Measurements from ENCODE around the gene TMOD1. TPM values are rescaled to one million over a fixed set of nuclear protein-coding genes. Genes with fewer than 3 reads are reported as not detected.

Gene TMOD1
- total and polyA plus RNA-seq, 10 of the 15 experiments (the other 5 are each of a cell fraction or from before 2014, with no cell fraction given): 4.0 to 44.1 (median 15.4) TPM

- BruUV-seq (replicated peaks): no TSS peak
- in situ Hi-C loops (cut with MboI): no loop called here
- POLR2A ChIA-PET: no interaction called here
- intact Hi-C loops (cut with micrococcal nuclease; ENCODE audit: unreplicated experiment): loop anchor here (10.0 kb wide), 1 partner anchor 87 kb away; the partner anchor contains the start of gene TMOD1
- Histone ChIP-seq H4K20me1 (ENCODE audit: control insufficient read depth, insufficient read depth) (no peaks in the 10 kb centered on the region), H3K4me3 (no peak overlapping the region), H3K36me3 (ENCODE audit: control insufficient read depth in 2 of 2, insufficient read depth in 2 of 2, low read length in 1 of 2) (no peaks in the 10 kb centered on the region; a peak in 2 of 4 replicates), H3K4me2 (ENCODE audit: control insufficient read depth, insufficient read depth) (no peak overlapping the region), H3K27ac (ENCODE audit: control insufficient read depth, insufficient read depth) (no peak overlapping the region), H3K27me3 (replicated peaks in 1 of 2; ENCODE audit: control insufficient read depth in 2 of 2, insufficient read depth in 2 of 2, low read length in 1 of 2) (no peaks in the 10 kb centered on the region), H2AFZ (ENCODE audit: control insufficient read depth, low read depth, low read length) (no peak overlapping the region), H3K4me1 (ENCODE audit: control insufficient read depth, insufficient read depth, low read length) (no peaks in the 10 kb centered on the region), H3K79me2 (ENCODE audit: control insufficient read depth, insufficient read depth, low read length) (no peaks in the 10 kb centered on the region), H3K9ac (ENCODE audit: control insufficient read depth, insufficient read depth, low read length) (no peak overlapping the region), H3K9me3 (replicated peaks; ENCODE audit: control insufficient read depth, insufficient read depth, low read length) (no peaks in the 10 kb centered on the region)
- CTCF ChIA-PET: interaction anchor here (0.6 to 17.1 kb wide), 5 partner anchors 23 to 181 kb away, joined by 3 to 573 read pairs (median 4); no protein-coding TSS in a partner anchor
- ATAC-seq (no peak), DNase-seq (ENCODE audit: low read depth, low spot score) (no peak), FAIRE-seq (no peak)
- SMC1A ChIA-PET (ENCODE audit: uncharacterized antibody, unreplicated experiment): interaction anchor here (0.7 to 16.6 kb wide), 3 partner anchors 85 to 132 kb away, joined by 3 to 377 read pairs (median 3); no protein-coding TSS in a partner anchor
- TF ChIP-seq ZZZ3 (IDR thresholded peaks at IDR 0.05; ENCODE audit: control insufficient read depth, insufficient read length, low read depth) (no peak), CHD4 (IDR thresholded peaks at IDR 0.05) (no peak), NKRF (conservative IDR thresholded peaks at IDR 0.05) (no peak), CBX3 (IDR thresholded peaks at IDR 0.05; ENCODE audit: borderline replicate concordance, low read depth) (no peak), CTCF (IDR thresholded peaks at IDR 0.05 in 2 of 3, conservative IDR thresholded peaks at IDR 0.05 in 1 of 3; ENCODE audit: control insufficient read depth in 2 of 3, extremely low read depth in 1 of 3, insufficient read depth in 1 of 3, low read depth in 3 of 3, low read length in 3 of 3) (0 out of 6 replicates have a peak, but pooled peaks have one; percentile 5 to 13 (median 5)), RAD21 (IDR thresholded peaks at IDR 0.05; ENCODE audit: insufficient read depth, low read depth, low read length) (peak; percentile 49), CBFB (IDR thresholded peaks at IDR 0.05; ENCODE audit: low read depth) (no peak), HDAC6 (IDR thresholded peaks at IDR 0.05; ENCODE audit: unreplicated experiment) (no peak), CHD1 (IDR thresholded peaks at IDR 0.05; ENCODE audit: low read depth, low read length) (no peak), SMC3 (IDR thresholded peaks at IDR 0.05; ENCODE audit: borderline replicate concordance, low read length) (peak; percentile 14; the same call in 1 of the 2 replicates), EP300 (IDR thresholded peaks at IDR 0.05; ENCODE audit: borderline replicate concordance in 1 of 2, control insufficient read depth in 1 of 2, low read depth in 2 of 2, low read length in 2 of 2) (no peak), E2F4 (IDR thresholded peaks at IDR 0.05; ENCODE audit: low read depth, low read length) (no peak), BCL3 (IDR thresholded peaks at IDR 0.05; ENCODE audit: borderline replicate concordance, insufficient read depth, low read depth, low read length, poor library complexity, severe bottlenecking) (no peak), GATAD2B (conservative IDR thresholded peaks at IDR 0.05; ENCODE audit: low read depth) (no peak)
- RAD21 ChIA-PET (ENCODE audit: unreplicated experiment): interaction anchor here (1.6 to 1.7 kb wide), 2 partner anchors 24 to 122 kb away, joined by 8 to 11 read pairs; no protein-coding TSS in a partner anchor
- WGBS (ENCODE audit: insufficient coverage, insufficient replicate concordance, low lambda C conversion rate, missing lambda C conversion rate): 79% methylated on average over 6 of the region's 6 CpGs
Observed at GRCh38 chr9:97591535-97591934, 90.1 kb downstream of the TMOD1 start.
